PC-3 (cell line): ENCODE measurements around the gene BBLN.

ENCODE experiments used
- EZH2phosphoT487 ChIP-seq: fragments of 300-600 bp; sonication (generic); IDR thresholded peaks from 2 replicates; pipeline ENCODE4 v1.6.1; 2018; ENCODE audit warnings: mild to moderate bottlenecking, antibody characterized with exemption, low read length, borderline replicate concordance
- TF ChIP-seq, protein P1 (sequence below): fragments of 300-600 bp; sonication (generic); conservative IDR thresholded peaks from 2 replicates; pipeline ENCODE4 v1.5.1; 2017; ENCODE audit warnings: antibody characterized with exemption, low read depth, mild to moderate bottlenecking, low read length

DNA sequence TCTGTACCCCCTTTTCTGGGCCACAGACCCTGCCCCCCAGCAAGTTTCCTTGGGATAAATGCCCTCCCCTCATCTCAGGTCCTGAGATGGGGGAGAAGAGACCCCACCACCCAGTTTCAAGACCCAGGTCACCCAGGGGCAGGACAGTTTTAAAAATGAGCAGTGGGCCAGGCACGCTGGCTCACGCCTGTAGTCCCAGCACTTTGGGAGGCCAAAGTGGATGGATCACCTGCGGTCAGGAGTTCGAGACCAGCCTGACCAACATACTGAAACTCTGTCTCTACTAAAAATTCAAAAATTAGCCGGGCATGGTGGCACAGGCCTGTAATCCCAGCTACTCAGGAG is 38.6 kb upstream of the BBLN start:
- TF ChIP-seq, protein P1, sequence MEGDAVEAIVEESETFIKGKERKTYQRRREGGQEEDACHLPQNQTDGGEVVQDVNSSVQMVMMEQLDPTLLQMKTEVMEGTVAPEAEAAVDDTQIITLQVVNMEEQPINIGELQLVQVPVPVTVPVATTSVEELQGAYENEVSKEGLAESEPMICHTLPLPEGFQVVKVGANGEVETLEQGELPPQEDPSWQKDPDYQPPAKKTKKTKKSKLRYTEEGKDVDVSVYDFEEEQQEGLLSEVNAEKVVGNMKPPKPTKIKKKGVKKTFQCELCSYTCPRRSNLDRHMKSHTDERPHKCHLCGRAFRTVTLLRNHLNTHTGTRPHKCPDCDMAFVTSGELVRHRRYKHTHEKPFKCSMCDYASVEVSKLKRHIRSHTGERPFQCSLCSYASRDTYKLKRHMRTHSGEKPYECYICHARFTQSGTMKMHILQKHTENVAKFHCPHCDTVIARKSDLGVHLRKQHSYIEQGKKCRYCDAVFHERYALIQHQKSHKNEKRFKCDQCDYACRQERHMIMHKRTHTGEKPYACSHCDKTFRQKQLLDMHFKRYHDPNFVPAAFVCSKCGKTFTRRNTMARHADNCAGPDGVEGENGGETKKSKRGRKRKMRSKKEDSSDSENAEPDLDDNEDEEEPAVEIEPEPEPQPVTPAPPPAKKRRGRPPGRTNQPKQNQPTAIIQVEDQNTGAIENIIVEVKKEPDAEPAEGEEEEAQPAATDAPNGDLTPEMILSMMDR: no peak
- no peak for TF ChIP-seq EZH2phosphoT487
